NCI-H1436 treated with DMSO at 0.1 percent for 48 hours (cell line): ENCODE data around the gene ZMYND19.
"Not testable (repeated sequence)": the region's sequence is repeated elsewhere in the genome, so short reads cannot be mapped to it uniquely, and the experiment has no call there.

ENCODE experiments used
- DNase-seq: peaks from one replicate; lab custom pipeline; 2025; lab: John Stamatoyannopoulos, UW

Gene ZMYND19

DNA sequence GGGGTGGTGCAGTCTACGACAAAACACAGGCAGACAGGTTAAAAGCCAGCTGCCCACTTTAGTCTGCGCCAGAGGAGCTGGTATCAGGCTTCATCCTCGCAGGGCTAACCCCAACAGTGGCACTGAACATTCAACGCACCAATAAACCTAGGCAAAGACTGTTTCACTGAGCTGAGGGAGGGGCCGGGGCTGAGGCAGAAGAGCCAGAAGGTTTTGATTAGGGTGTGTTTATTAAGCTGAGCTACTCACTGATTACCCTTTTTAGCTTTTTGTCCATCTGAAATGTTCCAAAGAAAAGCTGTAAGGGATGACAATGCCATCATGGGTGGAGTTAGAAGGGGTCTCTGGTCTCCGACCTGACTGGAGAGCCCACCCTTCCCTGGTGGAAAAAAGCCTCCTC, 1.4 kb downstream of the ZMYND19 start:
- DNase-seq = no peak

DNA sequence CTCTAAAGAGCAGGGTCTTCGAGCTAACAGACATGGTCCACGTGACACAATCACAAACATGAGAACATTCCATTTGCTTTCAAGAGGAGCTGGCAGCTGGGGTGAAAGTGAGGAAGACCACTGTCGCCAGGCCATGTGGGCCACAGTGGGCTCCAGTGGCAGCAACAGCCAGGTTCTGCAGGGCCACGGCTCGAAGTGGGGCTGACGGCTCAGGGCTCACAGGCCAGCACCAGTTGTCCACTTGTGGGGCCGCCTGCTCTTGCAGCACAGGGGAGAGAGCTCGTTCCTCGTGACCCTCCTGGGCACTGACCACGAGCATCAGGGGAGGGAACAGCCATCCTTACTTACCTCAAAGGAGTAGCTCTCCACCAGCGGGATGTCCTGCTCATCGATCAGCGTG, 2.0 kb downstream of the ZMYND19 start:
- DNase-seq = no peak

DNA sequence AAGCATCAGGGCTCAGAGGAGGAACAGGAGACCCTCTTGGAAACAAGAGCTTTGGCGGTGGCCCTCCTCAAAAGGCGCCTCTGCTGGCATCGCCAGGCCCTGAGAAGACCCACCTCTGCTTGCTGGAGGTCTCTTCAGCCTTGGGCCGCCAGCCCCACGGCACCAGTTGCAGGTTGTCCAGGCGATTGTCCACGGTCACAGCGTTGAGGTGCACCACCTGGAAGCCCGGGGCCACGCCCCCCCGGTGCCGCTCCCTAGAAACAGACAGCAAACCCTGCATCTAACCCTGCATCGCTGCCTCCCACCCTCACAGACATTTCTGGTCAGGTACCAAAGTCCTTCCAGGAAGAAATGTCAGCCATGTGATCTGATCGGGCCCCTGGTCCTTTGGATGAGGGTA, 3.5 kb downstream of the ZMYND19 start:
- no peak for DNase-seq

DNA sequence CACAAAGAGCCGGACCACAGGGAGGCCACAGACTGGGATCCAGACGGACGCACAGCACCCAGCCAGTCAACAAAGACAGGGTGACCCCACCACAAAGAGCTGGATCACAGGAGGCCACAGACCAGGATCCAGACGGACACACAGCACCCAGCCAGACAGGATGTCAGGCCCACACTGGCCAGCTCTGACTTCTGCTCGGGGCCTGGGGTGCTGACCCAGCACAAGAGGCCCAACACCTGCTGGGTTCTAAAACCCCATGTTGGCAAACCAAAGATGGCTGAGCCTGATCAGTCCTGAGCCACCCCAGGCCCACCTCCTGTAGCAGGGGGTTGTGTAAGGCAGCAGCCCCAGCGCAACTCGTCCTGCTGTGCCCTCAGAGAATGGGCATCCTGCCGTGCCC, 6.4 kb downstream of the ZMYND19 start:
- no peak for DNase-seq

DNA sequence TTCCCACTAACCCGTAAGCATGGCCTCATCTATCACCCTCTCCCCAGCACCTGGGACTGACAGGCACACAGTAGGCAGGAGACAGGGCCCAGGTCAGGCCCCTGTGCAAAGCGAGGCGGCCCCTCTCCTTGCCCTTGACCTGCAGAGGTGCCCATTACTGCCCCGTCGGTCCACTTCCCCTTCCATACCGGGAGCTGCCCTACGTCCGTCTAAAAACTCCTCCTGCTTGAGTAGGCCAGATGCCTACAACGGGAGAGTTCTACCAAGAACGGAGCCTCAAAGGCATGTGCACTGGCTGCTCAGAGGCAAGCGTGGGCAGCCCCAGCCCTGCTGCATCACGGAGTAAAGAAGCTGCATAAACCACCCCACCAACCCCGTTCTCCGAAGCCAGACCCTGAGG, 7.0 kb downstream of the ZMYND19 start:
- no peak for DNase-seq

DNA sequence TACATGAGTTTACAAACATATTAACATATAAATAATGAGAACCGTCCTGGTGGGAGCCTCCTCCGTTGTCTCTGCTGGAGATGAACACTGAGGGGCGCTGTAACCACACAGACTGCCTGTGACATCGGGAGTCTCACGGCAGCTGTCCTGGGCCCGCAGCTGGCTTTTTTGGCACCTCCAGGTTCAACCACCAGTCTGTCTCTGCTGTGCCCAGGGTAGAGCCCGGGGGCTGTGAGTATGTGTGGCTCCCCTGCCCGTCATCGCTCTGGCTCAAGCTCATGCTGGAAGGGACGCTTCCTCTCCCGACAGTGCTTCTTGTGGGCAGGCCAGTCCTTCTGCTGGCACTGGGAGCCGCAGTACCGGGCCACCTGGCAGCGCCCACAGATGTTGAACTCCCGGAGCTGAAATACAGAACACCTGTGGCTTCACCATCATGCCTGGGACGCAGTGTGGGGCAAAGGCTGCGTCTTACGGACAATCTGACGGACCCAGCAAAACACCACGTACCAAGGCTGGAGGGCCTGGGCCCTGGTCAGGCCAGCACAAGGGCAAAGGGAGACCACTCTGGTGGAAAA, 7.9 kb downstream of the ZMYND19 start:
- no peak for DNase-seq

DNA sequence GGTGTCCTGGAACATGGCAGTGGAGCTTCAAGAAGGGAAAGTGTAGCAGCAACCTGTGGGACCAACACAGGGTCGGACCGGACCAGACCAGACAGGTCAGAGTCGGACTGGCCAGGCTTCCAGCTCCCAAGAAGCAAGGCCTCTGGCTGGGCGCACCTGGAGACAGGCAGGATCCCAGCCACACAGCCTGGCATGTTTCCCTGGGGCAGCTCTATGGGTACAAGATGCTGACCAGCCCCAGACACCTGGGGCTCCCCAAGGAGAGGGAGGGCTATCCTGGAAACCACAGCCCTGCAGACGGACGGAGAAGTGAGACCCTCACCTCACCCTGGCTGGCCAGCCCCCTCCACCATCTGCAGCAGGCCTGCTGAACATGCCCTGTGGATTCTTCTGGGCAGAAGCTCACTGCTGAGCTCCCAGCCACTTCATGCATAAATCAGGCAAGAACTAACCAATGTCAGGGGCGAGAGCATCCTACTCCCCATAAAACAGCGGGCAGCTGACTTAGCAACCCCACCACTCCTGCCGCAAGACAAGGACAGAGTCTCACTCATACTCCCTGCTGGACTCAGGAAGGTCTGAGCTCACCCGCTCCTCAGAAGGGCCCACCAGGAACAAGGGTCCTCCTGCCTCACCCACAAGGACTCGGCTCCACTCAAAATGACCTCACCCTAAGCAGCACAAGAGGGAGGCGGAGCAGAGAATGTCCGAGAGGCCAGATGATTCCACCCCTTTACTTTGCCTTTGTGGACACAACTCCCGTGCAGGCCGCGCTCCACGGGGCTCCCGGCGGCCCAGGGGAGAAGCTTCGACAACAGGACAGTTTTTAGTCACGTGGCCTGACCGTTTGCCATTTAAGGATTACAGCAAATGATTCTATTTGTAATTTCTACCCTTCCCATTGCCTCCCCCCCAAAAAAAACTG, 8.7 kb downstream of the ZMYND19 start:
- no peak for DNase-seq

DNA sequence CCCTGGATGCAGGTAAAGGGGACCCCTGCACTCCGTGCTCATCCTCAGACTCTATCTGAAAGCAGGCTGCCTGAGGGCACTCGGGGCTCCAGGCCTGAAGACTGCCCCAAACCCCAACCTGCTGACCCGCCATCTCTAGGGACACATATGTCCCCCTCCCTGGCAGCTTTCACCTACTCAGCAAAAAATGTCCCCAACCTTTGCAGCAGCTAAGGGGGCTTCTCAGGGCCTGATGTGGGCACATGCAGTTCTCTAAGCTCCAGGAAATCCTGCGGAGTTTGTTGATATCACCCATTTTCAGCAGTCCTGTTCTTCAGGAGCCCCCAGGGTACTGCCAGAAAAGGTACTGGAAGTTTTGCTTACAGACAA, 9.4 kb downstream of the ZMYND19 start:
- DNase-seq = no peak

DNA sequence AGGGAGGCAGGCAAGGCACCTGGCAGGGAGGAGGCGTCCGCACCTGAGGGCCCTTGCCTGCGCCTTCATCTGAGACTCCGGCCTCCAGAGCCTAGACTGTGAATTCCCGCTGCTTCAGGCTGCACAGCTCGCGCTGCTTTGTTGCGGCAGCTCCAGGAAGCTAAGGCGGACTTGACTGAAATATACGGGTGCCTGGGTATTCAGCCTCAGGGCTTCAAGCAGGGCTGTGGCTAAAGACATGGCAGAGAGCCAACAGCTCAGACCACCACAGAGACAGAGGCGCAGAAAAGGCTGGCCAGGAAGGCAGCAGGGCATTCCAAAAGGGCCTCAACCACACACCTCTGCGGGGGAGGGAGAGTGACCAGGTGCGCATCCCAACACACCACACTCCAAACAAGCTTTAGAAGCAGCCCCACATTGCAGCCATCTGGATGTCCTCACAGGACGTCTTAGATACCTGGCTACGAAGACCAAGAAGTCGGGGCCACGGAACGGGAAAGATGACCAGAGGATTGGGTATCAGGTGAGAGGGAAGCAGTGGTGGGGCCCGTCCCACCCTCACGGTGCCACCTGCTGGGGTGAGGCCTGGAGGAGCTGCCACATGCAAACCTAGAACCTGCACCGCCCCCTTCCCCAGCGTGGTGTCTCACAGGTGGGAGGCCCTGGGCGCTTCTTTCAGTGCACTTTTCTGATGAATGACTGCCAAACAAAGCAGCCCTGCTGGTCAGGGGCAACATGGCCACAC, 9.9 kb downstream of the ZMYND19 start:
- no peak for DNase-seq

DNA sequence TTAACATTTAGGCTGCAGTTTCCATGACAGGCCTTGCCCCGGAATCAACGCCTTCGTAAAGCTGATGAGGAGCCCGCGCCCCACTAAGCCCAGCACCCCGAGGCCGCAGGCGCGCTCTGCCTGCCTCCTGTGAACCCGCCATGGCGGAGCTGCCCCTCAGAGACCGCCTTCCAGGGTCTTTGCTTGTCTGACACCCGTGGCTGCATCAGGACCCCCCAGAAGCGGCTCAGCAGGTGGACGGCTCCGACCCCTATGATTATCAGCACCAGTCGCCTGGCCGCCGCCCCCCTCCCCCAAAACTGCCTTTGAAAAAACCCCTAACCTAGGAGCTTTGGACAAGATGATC, 11.1 kb downstream of the ZMYND19 start:
- no peak for DNase-seq

DNA sequence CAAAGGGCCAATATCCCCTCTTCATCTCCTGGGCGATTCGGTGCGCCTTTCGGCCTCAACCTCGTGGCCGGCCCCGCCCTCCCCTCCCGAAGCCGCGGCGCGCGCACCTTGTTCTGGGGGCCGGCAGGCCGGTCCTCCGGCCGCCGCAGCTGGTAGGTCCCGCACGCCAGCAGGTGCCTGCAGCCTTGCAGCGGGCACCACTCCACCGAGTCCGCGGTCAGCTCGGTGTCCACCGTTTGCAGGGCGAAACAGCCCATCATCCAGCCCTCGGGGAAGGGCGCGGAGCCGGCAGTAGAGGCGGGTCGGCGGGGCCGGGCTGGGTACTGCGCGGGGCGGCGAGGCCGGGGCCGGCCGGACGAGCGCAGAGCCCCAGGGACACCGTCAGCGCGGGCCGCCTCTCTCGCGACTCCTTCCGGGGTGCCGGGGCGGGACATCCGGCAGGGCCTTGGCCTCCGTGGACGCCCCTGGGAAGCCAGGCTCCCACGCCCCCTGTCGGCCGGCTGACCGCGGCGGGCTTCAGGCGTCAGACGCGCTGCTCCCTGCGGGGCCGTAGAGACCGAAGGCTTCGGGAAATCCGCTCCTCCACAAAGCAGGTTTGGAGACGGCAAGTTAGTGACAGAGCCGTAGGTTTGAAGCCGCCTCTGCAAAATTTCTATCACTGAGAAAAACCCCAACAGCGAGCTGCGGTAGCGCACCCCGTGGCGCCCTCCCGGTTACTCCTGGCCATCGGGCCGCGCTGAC, 11.6 kb downstream of the ZMYND19 start, which contains the start of gene DPH7:
Gene DPH7 (minus strand): TSS at position 408 of the 741 bp plus-strand sequence. CDS start 148 bp downstream, at position 260.
- peak; percentile 2 for DNase-seq

DNA sequence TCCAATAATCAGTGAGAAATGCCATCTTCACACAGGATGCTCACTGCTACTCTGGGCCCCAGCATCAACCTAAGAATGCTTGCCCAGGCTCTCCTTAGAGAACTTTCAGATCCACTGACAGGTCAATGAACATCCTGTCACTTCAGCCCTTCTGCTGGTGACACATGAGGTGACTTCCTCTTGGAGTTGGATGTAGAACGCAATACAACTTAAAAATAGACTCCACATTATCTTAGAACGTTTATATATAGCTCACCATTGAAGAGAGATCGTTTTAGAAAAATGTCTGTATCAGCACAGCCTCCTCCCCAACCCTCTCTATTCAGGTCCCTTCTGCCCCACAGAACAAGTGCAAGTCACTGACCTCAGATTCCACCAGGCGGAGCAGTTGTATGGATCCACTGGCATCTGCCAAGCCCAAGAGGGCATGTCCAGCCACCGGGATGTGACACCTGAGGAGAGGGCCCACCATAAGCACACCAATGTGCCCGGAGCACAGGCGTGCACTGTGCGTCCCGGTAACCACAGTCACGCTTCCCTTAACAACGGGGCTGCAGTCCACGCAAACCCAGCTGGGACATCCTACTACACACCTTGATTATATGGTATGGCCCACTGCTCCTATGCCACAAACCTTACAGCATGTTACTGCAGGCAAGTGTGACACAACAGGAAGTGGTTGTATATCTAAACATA, 14.4 kb downstream of the ZMYND19 start:
- DNase-seq = no peak

DNA sequence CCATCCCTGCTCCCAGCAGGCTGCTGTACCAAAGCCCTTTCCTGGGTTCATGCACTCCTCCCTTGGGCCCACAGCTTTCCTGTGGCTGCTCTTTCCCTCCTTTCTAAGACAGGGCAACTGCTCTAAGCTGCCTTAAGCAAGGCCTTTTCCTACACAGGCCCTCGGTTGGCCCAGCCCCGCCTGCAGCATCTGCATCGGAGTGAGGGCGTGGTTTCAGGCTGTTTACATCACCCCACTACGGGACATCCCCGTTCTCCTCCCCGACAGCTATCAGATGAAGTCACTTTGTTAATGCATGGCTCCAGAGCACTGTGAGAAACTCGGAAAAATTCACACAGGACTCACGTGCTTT, 15.0 kb downstream of the ZMYND19 start:
- no peak for DNase-seq

DNA sequence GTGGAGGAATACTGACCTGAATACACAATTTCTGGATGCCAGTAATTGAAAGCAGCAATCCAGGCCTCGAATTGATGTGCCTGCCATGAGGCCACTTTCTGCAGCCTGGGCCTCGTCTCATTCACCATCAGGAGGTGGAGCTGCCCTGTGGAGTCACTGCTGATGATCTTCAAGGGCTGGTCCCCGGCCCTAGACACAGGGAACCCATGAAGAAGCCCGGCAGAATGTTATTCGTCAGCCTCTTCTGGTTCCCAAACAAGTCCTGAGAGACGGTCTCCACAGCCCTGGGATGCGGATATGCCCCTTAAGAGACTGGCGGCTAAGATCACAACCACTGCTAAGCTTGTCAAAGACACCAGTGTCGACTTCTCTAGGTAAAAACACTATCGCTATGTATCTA, 16.1 kb downstream of the ZMYND19 start:
- no peak for DNase-seq

DNA sequence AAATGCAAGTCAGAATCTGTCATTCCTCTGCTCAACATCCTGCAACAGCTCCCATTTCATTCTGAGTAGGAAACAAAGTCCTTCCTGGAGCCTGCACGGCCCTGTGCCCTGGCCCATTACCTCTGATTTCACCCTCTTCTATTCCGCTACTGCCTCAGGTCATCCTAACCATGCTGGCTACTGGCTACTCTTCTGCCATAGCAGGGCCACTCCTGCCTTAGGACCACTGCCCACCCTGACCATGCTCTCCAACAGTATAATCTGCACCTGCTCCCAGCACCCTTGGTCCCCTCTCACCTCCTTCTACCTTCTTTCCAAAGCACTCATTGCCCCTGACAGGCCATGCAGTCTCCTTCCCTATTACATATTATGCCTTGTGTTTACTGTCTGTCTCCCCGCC, 19.7 kb downstream of the ZMYND19 start:
- no peak for DNase-seq

DNA sequence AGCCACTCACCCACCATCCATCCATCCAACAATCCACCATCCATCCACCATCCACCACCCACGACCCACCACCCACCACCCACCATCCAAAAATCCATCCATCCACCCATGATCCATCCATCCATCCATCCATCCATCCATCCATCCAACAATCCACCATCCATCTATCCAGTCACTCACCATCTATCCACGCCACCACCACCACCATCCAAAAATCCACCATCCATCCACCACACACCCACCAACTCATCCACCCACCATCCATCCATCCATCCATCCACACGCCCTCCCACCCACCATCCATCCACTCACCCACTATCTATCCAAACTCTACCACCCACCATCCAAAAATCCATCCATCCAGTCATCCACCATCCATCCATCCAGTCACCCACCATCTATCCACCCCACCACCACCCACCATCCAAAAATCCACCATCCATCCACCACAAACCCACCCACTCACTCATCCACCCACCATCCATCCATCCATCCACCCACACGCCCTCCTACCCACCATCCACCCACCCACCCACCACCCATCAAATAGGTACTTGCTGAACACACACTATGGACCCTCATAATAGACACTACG, 20.6 kb downstream of the ZMYND19 start:
- DNase-seq = no peak

DNA sequence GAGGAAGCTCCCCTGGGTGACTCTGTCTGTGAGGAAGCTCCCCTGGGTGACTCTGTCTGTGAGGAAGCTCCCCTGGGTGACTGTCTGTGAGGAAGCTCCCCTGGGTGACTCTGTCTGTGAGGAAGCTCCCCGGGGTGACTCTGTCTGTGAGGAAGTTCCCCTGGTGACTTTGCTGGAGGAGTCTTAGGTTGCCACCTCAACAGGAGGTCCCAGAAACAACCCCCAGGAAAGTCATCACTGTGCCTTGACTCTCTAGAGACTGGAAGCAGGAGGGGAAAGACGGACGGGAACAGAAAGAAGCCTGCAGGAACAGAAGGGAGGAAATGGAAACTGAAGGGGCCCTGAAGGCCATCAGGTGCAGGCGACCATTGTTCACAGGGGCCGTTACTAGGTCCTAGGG, 21.9 kb downstream of the ZMYND19 start:
- not testable (repeated sequence) for DNase-seq

DNA sequence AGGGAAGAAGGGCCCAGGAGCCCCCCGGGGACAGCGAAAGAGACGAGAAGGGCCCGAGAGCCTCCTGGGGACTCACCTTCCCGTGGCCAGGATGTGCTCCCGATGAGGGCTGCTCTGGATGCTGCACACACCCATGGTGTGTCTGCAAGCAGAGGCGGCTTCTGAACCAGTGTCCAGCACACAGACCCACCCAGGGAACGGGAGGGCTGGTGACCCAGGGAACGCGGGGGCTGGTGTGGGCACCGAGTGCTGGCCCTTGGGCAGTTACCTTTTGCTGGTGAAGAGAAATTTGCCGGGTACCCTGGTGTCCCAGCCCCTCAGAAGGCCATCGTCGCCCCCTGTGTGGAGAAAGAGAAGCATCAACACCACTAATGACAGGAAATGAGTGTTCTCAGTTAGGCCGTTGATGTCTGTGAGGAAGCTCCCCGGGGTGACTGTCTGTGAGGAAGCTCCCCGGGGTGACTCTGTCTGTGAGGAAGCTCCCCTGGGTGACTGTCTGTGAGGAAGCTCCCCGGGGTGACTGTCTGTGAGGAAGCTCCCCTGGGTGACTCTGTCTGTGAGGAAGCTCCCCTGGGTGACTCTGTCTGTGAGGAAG, 25.4 kb downstream of the ZMYND19 start:
- no peak for DNase-seq

DNA sequence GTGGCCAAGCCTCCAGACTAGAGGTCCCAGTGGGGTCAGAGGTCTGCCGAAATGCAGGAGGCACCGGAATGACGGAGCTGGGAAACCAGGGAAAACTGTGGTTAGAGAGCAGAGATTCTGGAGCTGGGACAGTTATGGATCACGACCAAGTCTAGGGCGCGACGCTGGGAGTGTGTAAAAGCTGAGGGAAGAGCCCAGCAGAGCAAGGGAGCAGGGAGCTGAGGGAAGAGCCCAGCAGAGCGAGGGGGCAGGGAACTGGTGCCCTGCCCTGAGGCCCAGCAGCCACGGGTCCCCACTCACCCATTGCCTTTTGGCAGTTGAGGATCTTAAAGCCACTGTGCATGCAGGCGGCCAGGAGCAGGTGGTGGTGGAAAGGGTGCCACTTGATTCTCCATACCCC, 26.2 kb downstream of the ZMYND19 start:
- no peak for DNase-seq

DNA sequence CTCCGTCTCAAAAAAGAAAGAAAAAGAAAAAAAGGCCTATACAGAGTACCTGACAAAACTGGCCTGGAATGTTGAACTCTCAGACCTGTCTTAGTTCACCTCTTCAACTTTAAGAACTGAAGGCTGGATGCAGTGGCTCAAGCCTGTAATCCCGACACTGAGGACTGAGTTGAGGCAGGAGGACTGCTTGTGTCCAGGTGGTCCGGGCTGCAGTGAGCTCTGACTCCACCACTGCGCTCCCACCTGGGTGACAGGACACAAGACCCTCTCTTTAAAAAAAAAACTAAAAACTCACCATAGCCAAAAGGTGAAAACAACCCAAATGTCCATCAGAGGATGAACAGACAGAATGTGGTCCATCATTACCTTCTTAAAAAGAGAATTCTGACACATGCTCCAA, 32.2 kb downstream of the ZMYND19 start:
- no peak for DNase-seq
